Spleen (tissue), 7 donors: ENCODE data around the gene BRD3OS.

Experiments used
- POLR2A ChIP-seq, 3 donors: fragments of 450-650 bp; IDR thresholded peaks; one replicate each; pipeline ENCODE4 v1.5.1; 2017; ENCODE audit warnings: antibody characterized with exemption in 3 of 3, mild to moderate bottlenecking in 1 of 3
- POLR2AphosphoS5 ChIP-seq, 3 donors: sonication (generic); formaldehyde crosslinking; IDR thresholded peaks; one replicate each; pipeline ENCODE4 v1.5.1; 2017; ENCODE audit warnings: antibody characterized with exemption in 3 of 3
- TF ChIP-seq, protein P1 (sequence below), 11 experiments: fragments of 200-600 bp in 7 of 11; fragments of 450-650 bp in 4 of 11; sonication (generic) in 4 of 11; IDR thresholded peaks in 8 of 11; conservative IDR thresholded peaks in 3 of 11; 1 replicate in 7 of 11; 2 replicates in 4 of 11; pipeline versions ENCODE4 v1.4.0 to v1.8.0; 2016 to 2021; ENCODE audit warnings: antibody characterized with exemption in 11 of 11, inconsistent platforms in 4 of 11, mild to moderate bottlenecking in 1 of 11
- donor health status: DM: no; HTN: no; CAD: no; lungs with moderate emphysema.
- donor health status: DM: no; HTN: no; CAD: no.
- donor health status: DM: no; HTN: no; CAD: no.

DNA sequence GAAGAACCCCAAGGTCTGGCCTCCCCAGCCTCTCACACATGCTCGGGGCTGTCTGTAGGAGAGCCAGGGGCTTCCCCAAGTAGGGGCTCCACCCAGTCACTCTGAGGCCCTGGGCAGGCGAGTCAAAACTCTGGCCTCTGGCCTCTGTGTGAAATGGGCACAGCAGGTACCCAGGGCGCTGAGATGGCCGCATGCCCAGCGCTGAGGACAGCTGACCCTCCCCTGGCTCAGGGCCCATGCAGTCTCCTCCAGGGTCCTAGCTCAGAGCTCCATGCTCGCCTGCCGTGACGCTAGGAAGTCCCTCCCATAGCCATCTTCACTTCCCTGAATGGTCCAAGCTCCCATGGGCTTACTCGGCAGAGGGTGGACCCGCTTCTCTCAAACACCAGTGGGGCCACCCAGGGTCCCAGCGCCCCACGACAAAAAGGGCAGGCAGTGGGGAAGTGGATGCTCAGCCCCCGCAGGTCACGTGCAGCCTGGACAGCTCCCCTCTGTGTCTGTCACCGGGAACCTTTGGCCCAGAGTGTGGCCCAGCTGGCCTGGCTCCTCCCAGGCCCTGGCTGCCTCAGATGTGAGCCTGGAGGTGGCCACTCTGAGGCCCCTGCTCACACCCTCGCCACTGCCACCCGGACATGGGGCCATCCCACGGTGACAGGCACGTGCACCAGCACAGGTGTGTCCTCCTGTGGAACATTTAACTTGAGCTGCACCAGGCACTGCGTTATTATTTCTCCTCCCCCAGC is 21.0 kb upstream of the BRD3OS start:
- TF ChIP-seq, protein P1, sequence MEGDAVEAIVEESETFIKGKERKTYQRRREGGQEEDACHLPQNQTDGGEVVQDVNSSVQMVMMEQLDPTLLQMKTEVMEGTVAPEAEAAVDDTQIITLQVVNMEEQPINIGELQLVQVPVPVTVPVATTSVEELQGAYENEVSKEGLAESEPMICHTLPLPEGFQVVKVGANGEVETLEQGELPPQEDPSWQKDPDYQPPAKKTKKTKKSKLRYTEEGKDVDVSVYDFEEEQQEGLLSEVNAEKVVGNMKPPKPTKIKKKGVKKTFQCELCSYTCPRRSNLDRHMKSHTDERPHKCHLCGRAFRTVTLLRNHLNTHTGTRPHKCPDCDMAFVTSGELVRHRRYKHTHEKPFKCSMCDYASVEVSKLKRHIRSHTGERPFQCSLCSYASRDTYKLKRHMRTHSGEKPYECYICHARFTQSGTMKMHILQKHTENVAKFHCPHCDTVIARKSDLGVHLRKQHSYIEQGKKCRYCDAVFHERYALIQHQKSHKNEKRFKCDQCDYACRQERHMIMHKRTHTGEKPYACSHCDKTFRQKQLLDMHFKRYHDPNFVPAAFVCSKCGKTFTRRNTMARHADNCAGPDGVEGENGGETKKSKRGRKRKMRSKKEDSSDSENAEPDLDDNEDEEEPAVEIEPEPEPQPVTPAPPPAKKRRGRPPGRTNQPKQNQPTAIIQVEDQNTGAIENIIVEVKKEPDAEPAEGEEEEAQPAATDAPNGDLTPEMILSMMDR (IDR thresholded peaks at IDR 0.05 in 8 of 11, conservative IDR thresholded peaks at IDR 0.05 in 3 of 11), result no peak
- TF ChIP-seq POLR2AphosphoS5 (IDR thresholded peaks at IDR 0.05) (no peak), POLR2A (IDR thresholded peaks at IDR 0.05) (no peak)
